Trophoblast cell (in vitro differentiated cells and primary cell): ENCODE results near the gene MARCHF10.

Experiments
- DNase-seq, 2 donors: peaks; one replicate each; pipeline ENCODE4 v3.0.0-alpha.2; 2016
- H2AFZ ChIP-seq: 2 replicates; pipeline ENCODE4 v1.6.1; 2013; ENCODE audit warnings: low read length, moderate library complexity, mild to moderate bottlenecking; ENCODE audit not compliant: insufficient read depth, poor library complexity
- H2AK5ac ChIP-seq: 2 replicates; pipeline ENCODE4 v1.6.1; 2013; ENCODE audit warnings: mild to moderate bottlenecking, low read length
- H2BK120ac ChIP-seq: 2 replicates; pipeline ENCODE4 v1.6.1; 2013; ENCODE audit warnings: low read length, mild to moderate bottlenecking, moderate library complexity; ENCODE audit not compliant: insufficient read depth, poor library complexity
- H2BK12ac ChIP-seq: 2 replicates; pipeline ENCODE4 v1.6.1; 2013; ENCODE audit warnings: mild to moderate bottlenecking, low read length, moderate library complexity
- H2BK5ac ChIP-seq: 2 replicates; pipeline ENCODE4 v1.6.1; 2013; ENCODE audit warnings: low read length, low read depth, moderate library complexity, mild to moderate bottlenecking; ENCODE audit not compliant: poor library complexity
- H3K14ac ChIP-seq: 2 replicates; pipeline ENCODE4 v1.6.1; 2013; ENCODE audit warnings: mild to moderate bottlenecking, low read length
- H3K18ac ChIP-seq: 2 replicates; pipeline ENCODE4 v1.6.1; 2013; ENCODE audit warnings: mild to moderate bottlenecking, low read length
- H3K23ac ChIP-seq: 2 replicates; pipeline ENCODE4 v1.6.1; 2013; ENCODE audit warnings: low read length
- H3K27ac ChIP-seq: 2 replicates; pipeline ENCODE4 v1.5.1; 2013; ENCODE audit warnings: low read depth, mild to moderate bottlenecking, inconsistent platforms, low read length, moderate library complexity
- H3K27me3 ChIP-seq: 2 replicates; pipeline ENCODE4 v1.6.1; 2013; ENCODE audit warnings: inconsistent platforms, mild to moderate bottlenecking, low read length, moderate library complexity; ENCODE audit not compliant: insufficient read depth
- H3K36me3 ChIP-seq, 2 experiments: 1 replicate in 1 of 2; 2 replicates in 1 of 2; pipeline ENCODE4 v1.6.1; 2013; ENCODE audit warnings: low read length in 2 of 2, mild to moderate bottlenecking in 2 of 2, moderate library complexity in 1 of 2; ENCODE audit not compliant: insufficient read depth in 2 of 2, control insufficient read depth in 1 of 2
- H3K4ac ChIP-seq: 2 replicates; pipeline ENCODE4 v1.6.1; 2013; ENCODE audit warnings: low read depth, mild to moderate bottlenecking, low read length, moderate library complexity
- H3K4me1 ChIP-seq, 2 experiments: 1 replicate in 1 of 2; 2 replicates in 1 of 2; pipeline ENCODE4 v1.6.1; 2013; ENCODE audit warnings: low read length in 2 of 2, mild to moderate bottlenecking in 2 of 2, moderate library complexity in 1 of 2; ENCODE audit not compliant: insufficient read depth in 2 of 2, control insufficient read depth in 1 of 2
- H3K4me2 ChIP-seq: 2 replicates; pipeline ENCODE4 v1.6.1; 2013; ENCODE audit warnings: inconsistent platforms, mild to moderate bottlenecking, low read length, moderate library complexity
- H3K4me3 ChIP-seq: 2 replicates; pipeline ENCODE4 v1.5.1; 2013; ENCODE audit warnings: mild to moderate bottlenecking, low read depth, low read length, inconsistent platforms
- H3K79me1 ChIP-seq: one replicate; pipeline ENCODE4 v1.6.1; 2013; ENCODE audit warnings: low read length
- H3K79me2 ChIP-seq: 2 replicates; pipeline ENCODE4 v1.6.1; 2013; ENCODE audit warnings: low read length, mild to moderate bottlenecking; ENCODE audit not compliant: control insufficient read depth, insufficient read depth, poor library complexity
- H3K9ac ChIP-seq: 2 replicates; pipeline ENCODE4 v1.6.1; 2013; ENCODE audit warnings: mild to moderate bottlenecking, low read length
- H3K9me3 ChIP-seq: 2 replicates; pipeline ENCODE4 v1.6.1; 2013; ENCODE audit warnings: low read depth, mild to moderate bottlenecking, control low read depth, inconsistent platforms, low read length; ENCODE audit not compliant: insufficient read depth
- H4K12ac ChIP-seq: 2 replicates; pipeline ENCODE4 v1.6.1; 2013; ENCODE audit warnings: low read depth, mild to moderate bottlenecking, low read length, moderate library complexity
- H4K8ac ChIP-seq: 2 replicates; pipeline ENCODE4 v1.6.1; 2013; ENCODE audit warnings: low read depth, mild to moderate bottlenecking, low read length, moderate library complexity
- H4K91ac ChIP-seq: one replicate; pipeline ENCODE4 v1.6.1; 2013; ENCODE audit warnings: low read depth, mild to moderate bottlenecking, low read length, moderate library complexity
- WGBS: extraction: QIAGEN DNeasy Blood & Tissue Kit; methylation state at CpG from one replicate; pipeline ENCODE4 v1.1.7; 2013; ENCODE audit warnings: missing lambda C conversion rate; ENCODE audit not compliant: insufficient read length, insufficient coverage; ENCODE audit errors: extremely low coverage; 5-methylcytosine and 5-hydroxymethylcytosine counted together

Gene MARCHF10

GRCh38 chr17:62705778-62706597 lies 102.1 kb downstream of the MARCHF10 start:
- Histone ChIP-seq H3K9me3 (peaks cover 3% of the 10 kb centered on the region), H3K9ac (peak overlapping the region; percentile 97), H2AFZ (peak overlapping the region; percentile 48), H3K36me3 (peaks cover 2% of the 10 kb centered on the region in 2 experiments), H3K23ac (peak overlapping the region; percentile 8), H4K12ac (no peak overlapping the region), H4K8ac (peak overlapping the region; percentile 87), H3K27me3 (no peaks in the 10 kb centered on the region), H3K4me2 (peak overlapping the region; percentile 75), H2BK12ac (peak overlapping the region; percentile 55), H2BK5ac (peak overlapping the region; percentile 50), H3K4me1 (peaks cover 11 to 20% of the 10 kb centered on the region in 2 experiments), H3K79me2 (peaks cover 19% of the 10 kb centered on the region), H3K4me3 (peak overlapping the region; percentile 71), H4K91ac (peak overlapping the region; percentile 91), H2BK120ac (peak overlapping the region; percentile 92), H3K79me1 (peaks cover 35% of the 10 kb centered on the region), H3K18ac (peak overlapping the region; percentile 71), H3K14ac (peak overlapping the region; percentile 70), H3K4ac (peak overlapping the region; percentile 71), H3K27ac (peak overlapping the region; percentile 90), H2AK5ac (peak overlapping the region; percentile 66)
- DNase-seq: no peak
- WGBS: no CpG with 5 or more reads among the region's 14 CpGs

DNA sequence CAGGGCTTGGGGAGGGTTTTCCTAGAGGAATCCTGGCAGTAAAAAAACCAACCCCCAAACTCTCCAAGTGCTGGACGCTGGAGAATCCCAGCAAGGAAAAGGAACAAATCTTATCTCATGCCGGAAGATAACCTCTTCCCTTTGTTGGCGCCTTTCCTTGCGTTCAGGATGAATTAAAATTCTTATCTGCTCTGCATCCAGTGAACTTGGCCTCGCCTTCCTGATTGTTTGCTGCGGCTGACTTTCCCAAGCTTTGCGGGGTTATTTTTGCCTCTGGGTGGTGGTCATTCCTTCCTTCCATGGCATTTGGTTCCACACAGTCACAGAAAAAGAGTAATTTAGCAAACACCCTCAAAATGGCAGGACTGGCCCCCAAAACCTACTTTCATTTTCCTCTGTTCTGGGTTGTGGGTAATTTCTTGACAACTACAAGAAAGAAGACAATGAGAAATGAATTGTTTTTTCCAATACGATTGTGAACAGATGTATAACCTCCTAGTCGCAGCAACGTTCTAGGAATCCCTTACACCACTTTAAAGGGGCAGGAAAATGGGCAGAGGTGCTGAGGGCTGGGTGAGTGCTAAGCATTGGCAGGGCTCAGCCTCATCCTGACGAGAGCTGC lies 102.8 kb downstream of the MARCHF10 start:
- peak in 1 of 2 donors; percentile 18 for DNase-seq
- H2BK5ac ChIP-seq: peak overlapping the region; percentile 94
- peak overlapping the region; percentile 90 for H3K27ac ChIP-seq
- peaks cover 19% of the 10 kb centered on the region for H3K79me2 ChIP-seq
- peaks cover 3% of the 10 kb centered on the region for H3K9me3 ChIP-seq
- H3K4me1 ChIP-seq: peaks cover 11 to 20% of the 10 kb centered on the region in 2 experiments
- H4K12ac ChIP-seq: peak overlapping the region; percentile 75
- peak overlapping the region; percentile 75 for H3K4me2 ChIP-seq
- H3K18ac ChIP-seq: peak overlapping the region; percentile 91
- H3K14ac ChIP-seq: peak overlapping the region; percentile 91
- no peak overlapping the region for H2AFZ ChIP-seq
- H4K91ac ChIP-seq: peak overlapping the region; percentile 99
- H3K9ac ChIP-seq: peak overlapping the region; percentile 97
- peaks cover 2% of the 10 kb centered on the region in 2 experiments for H3K36me3 ChIP-seq
- H3K4ac ChIP-seq: peak overlapping the region; percentile 87
- no CpG with 5 or more reads among the region's 11 CpGs for WGBS
- peak overlapping the region; percentile 92 for H2BK120ac ChIP-seq
- H2BK12ac ChIP-seq: no peak overlapping the region
- H3K27me3 ChIP-seq: no peaks in the 10 kb centered on the region
- peaks cover 35% of the 10 kb centered on the region for H3K79me1 ChIP-seq
- H3K23ac ChIP-seq: no peak overlapping the region
- H4K8ac ChIP-seq: peak overlapping the region; percentile 87
- peak overlapping the region; percentile 77 for H3K4me3 ChIP-seq
- H2AK5ac ChIP-seq: peak overlapping the region; percentile 67

DNA sequence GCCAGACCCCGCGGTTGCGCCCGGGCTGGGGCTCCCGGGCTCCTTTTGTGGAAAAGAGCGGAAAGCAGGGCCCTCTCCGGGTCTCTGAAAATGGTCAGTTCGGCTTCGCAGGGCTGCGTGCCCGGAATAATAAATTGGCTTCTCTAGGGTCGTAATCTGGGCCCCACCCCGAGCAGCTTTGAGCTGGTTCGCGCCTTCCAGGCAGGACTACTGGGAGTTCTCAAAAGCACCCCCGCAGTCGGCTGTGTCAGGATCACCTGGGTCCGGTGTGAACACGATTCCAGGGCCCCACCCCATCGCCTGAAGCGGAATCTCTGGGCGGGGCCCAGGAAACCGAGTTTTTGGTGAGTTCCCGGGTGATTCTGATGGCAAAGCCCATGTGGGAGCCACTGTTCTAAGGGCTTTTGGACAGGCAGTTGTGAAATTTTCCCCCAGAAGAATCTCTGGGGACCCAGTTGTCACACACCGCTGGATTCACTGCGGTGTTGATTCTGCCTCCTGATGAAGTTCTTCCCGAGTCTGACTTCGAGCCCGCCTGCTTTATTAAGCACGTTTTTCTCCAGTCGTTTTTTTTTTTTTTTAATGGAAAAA lies 103.6 kb downstream of the MARCHF10 start:
- Histone ChIP-seq H2AK5ac (peak overlapping the region; percentile 15), H3K4me2 (peak overlapping the region; percentile 75), H4K91ac (peak overlapping the region; percentile 99), H3K9me3 (peaks cover 3% of the 10 kb centered on the region), H3K4me1 (peaks cover 11 to 20% of the 10 kb centered on the region in 2 experiments), H3K36me3 (peaks cover 2% of the 10 kb centered on the region in 2 experiments), H4K12ac (peak overlapping the region; percentile 75), H2BK120ac (peak overlapping the region; percentile 92), H3K14ac (peak overlapping the region; percentile 91), H3K79me2 (peaks cover 19% of the 10 kb centered on the region), H3K9ac (peak overlapping the region; percentile 97), H3K27me3 (no peaks in the 10 kb centered on the region), H3K4ac (peak overlapping the region; percentile 87), H2AFZ (peak overlapping the region; percentile 19), H3K27ac (peak overlapping the region; percentile 90), H3K18ac (peak overlapping the region; percentile 89), H4K8ac (peak overlapping the region; percentile 85), H2BK5ac (peak overlapping the region; percentile 94), H2BK12ac (peak overlapping the region; percentile 53), H3K4me3 (peak overlapping the region; percentile 77), H3K79me1 (peaks cover 31% of the 10 kb centered on the region), H3K23ac (no peak overlapping the region)
- no CpG with 5 or more reads among the region's 31 CpGs for WGBS
- DNase-seq: peak; percentile 27 to 61

DNA sequence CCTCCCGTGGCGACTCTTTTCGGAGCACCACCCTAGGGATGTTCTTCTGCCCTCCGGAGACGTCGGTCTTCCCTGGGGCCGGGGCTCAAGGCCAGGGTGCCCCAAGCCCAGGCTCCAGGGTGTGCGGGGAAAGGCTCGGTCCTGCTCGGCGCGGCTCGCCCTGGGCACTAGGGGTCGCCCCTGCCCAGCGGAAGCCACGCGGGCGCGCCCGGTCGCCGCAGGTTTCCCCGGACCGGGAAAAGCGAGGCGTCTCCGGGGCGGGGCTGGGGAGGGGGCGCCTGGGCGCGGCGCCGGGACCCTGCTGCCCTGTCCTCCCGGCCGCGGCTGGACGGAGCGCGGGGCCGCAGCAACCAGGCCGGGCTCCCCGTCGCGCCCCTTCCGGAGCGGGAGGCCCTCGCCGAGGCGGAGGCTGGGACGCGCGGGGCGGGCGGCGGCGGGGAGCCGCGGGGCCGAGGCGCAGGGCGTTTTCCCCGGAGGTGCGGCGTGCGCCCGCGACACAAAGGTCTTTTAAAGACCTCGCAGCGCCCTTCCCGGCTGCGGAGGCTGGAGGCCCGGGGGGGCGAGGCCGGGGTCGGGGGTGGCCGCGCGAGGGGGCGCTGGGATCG lies 104.2 kb downstream of the MARCHF10 start:
- DNase-seq: peak; percentile 36 to 78
- no peak overlapping the region for H3K23ac ChIP-seq
- H4K12ac ChIP-seq: no peak overlapping the region
- peaks cover 19% of the 10 kb centered on the region for H3K79me2 ChIP-seq
- H3K4ac ChIP-seq: peak overlapping the region; percentile 87
- peak overlapping the region; percentile 99 for H4K91ac ChIP-seq
- peak overlapping the region; percentile 97 for H3K9ac ChIP-seq
- H3K36me3 ChIP-seq: peaks cover under 1 to 2% of the 10 kb centered on the region in 2 experiments
- H3K14ac ChIP-seq: peak overlapping the region; percentile 91
- H3K4me2 ChIP-seq: peak overlapping the region; percentile 75
- peak overlapping the region; percentile 77 for H3K4me3 ChIP-seq
- H3K27me3 ChIP-seq: no peaks in the 10 kb centered on the region
- H3K79me1 ChIP-seq: peaks cover 31% of the 10 kb centered on the region
- H2BK5ac ChIP-seq: peak overlapping the region; percentile 94
- peak overlapping the region; percentile 90 for H3K27ac ChIP-seq
- H2AFZ ChIP-seq: peak overlapping the region; percentile 35
- H2BK120ac ChIP-seq: peak overlapping the region; percentile 92
- H3K4me1 ChIP-seq: peaks cover 11 to 20% of the 10 kb centered on the region in 2 experiments
- H4K8ac ChIP-seq: peak overlapping the region; percentile 85
- no CpG with 5 or more reads among the region's 80 CpGs for WGBS
- peak overlapping the region; percentile 58 for H2AK5ac ChIP-seq
- peak overlapping the region; percentile 89 for H3K18ac ChIP-seq
- peak overlapping the region; percentile 15 for H2BK12ac ChIP-seq
- H3K9me3 ChIP-seq: peaks cover 3% of the 10 kb centered on the region
